Epithelial cell of umbilical artery (primary cell): Measurements from ENCODE around the gene SELENOF. TPM values are rescaled to one million over a fixed set of nuclear protein-coding genes. Genes with fewer than 3 reads are reported as not detected.

Experiments
- total RNA-seq: library from RNA; depleted of rRNA; stranded (reverse); fragments of >200 nt; gene quantifications from 2 replicates; pipeline ENCODE4 v1.2.3, GENCODE V29; 2014

SELENOF gene
- total RNA-seq: 213 and 260 TPM in 2 replicates

GRCh38 chr1:86913896-86914600 is at the start of gene SELENOF:
SELENOF (minus strand) TSS chr1:86914126; CDS start chr1:86914111, 15 bp downstream.

GRCh38 chr1:86914601-86914997 is 673 bp upstream of the SELENOF start, which contains the start of gene HS2ST1:
HS2ST1 (plus strand) TSS chr1:86914635.

Other genes starting within 250 kb of the SELENOF start
- 42.9 and 45.4 TPM in 2 replicates for gene SH3GLB1, start 209.6 kb downstream of the SELENOF start, total RNA-seq
- gene HS2ST1, start 509 bp upstream of the SELENOF start, total RNA-seq: 21.1 and 24.6 TPM in 2 replicates